Left ventricle myocardium inferior (tissue), 1 donor: ENCODE results near the gene RPS2. TPM values are rescaled to one million over a fixed set of nuclear protein-coding genes. Genes with fewer than 3 reads are reported as not detected.

Experiments
- DNase-seq: peaks from one replicate; pipeline ENCODE4 v3.0.0-alpha.2; 2020
- H3K27ac ChIP-seq: fragments of 200-600 bp; replicated peaks from 2 replicates; pipeline ENCODE4 v1.8.0; 2021
- H3K27me3 ChIP-seq: fragments of 200-600 bp; 2 replicates; pipeline ENCODE4 v1.8.0; 2021; ENCODE audit warnings: low read depth
- H3K36me3 ChIP-seq: fragments of 200-600 bp; 2 replicates; pipeline ENCODE4 v1.8.0; 2021
- H3K4me1 ChIP-seq: fragments of 200-600 bp; 2 replicates; pipeline ENCODE4 v1.8.0; 2021
- H3K4me3 ChIP-seq: fragments of 200-600 bp; 2 replicates; pipeline ENCODE4 v1.8.0; 2021; ENCODE audit warnings: mild to moderate bottlenecking, moderate library complexity
- H3K9me3 ChIP-seq: fragments of 200-600 bp; replicated peaks from 2 replicates; pipeline ENCODE4 v1.8.0; 2021
- intact Hi-C: fragments of 100-400 bp; cut with micrococcal nuclease; formaldehyde crosslinking; loops from one replicate; pipeline ENCODE4 v1.11.0; 2022
- total RNA-seq: library from RNA; stranded (reverse); fragmentation: NEBNext Ultra II Directional; extraction: Animal tissue kit (Norgen Biotek cat#: 25700); gene quantifications from one replicate; pipeline ENCODE4 v1.2.1, GENCODE V29; 2021
- TF ChIP-seq, protein P1 (sequence below): fragments of 200-600 bp; IDR thresholded peaks from 2 replicates; pipeline ENCODE4 v1.8.0; 2021; ENCODE audit warnings: antibody characterized with exemption, mild to moderate bottlenecking, borderline replicate concordance
- donor health status: DM: no; HTN: yes; CAD: no; lungs with severe emphysema.

RPS2 gene
- total RNA-seq, 1 donor from 2014 or later, result 753 TPM

DNA sequence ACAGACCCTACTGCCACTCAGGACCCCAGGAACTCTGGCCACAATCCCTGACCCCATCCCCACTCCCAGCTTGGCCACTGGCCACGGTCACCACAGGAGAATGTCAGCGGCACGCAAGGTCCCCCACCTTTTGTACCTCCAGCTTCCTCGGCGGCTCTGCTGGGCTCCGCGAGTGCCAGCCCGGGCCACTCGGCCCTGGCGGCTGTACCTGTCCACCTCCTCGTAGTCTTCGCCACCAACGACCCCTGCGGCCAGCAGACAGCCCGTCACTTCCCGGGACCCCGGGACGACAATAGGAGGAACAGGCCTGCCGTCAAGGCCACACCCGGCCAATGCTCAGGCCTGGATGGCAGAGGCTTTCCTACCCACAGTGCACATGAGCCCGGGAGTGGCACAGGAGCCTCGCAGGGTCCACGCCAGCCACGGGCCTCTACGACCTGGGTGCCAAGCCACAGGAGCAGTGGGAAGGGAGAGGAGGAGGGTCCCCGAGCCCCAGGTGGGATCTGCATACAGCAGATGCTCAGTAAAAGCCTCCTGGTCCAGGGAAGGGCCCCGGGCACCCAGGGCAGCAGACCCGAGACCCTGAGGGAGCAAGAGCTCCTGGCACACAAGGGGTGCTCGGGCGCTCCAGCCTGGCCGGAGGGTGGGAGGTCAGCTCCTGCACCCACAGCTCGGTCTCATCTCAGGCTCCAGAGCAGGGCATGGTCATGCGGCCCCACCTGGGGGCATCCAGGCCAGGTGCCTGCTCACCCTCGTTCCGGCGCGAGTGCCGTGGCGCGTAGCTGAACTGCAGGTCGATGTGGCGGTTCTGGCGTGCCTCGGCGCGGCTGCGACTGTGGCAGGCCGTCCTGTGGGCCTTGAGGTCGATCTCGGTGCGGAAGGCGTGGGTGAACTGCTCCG is 37.1 kb upstream of the RPS2 start:
- no peak overlapping the region for H3K4me3 ChIP-seq
- H3K36me3 ChIP-seq, result peaks cover 64% of the 10 kb centered on the region
- intact Hi-C loops, result no loop called here
- peaks cover 37% of the 10 kb centered on the region for H3K4me1 ChIP-seq
- TF ChIP-seq, protein P1, sequence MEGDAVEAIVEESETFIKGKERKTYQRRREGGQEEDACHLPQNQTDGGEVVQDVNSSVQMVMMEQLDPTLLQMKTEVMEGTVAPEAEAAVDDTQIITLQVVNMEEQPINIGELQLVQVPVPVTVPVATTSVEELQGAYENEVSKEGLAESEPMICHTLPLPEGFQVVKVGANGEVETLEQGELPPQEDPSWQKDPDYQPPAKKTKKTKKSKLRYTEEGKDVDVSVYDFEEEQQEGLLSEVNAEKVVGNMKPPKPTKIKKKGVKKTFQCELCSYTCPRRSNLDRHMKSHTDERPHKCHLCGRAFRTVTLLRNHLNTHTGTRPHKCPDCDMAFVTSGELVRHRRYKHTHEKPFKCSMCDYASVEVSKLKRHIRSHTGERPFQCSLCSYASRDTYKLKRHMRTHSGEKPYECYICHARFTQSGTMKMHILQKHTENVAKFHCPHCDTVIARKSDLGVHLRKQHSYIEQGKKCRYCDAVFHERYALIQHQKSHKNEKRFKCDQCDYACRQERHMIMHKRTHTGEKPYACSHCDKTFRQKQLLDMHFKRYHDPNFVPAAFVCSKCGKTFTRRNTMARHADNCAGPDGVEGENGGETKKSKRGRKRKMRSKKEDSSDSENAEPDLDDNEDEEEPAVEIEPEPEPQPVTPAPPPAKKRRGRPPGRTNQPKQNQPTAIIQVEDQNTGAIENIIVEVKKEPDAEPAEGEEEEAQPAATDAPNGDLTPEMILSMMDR, result no peak
- H3K27ac ChIP-seq, result no peak overlapping the region
- H3K9me3 ChIP-seq, result no peaks in the 10 kb centered on the region
- DNase-seq, result no peak
- no peaks in the 10 kb centered on the region for H3K27me3 ChIP-seq

DNA sequence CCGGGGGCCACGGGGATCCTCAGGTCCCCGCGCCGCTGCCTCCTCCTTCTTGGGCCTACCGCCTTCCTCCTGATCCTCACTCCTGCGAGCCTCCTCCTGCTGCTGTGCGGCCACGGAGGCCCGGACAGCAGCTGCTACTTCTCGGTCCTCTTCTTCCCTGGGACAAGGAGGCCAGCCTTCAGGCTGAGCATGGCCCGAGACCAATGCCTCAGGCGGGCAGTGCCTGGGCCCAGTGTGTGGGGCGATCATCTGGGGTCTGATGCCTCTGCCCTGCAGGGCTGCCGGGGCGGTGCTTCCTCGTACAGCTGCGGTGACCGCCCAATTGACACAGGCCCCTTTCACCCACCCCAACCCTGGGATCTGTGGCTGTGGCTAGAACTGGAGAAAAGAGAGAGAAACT is 36.4 kb upstream of the RPS2 start:
- Histone ChIP-seq H3K27ac (no peak overlapping the region), H3K36me3 (peaks cover 65% of the 10 kb centered on the region), H3K9me3 (no peaks in the 10 kb centered on the region), H3K27me3 (no peaks in the 10 kb centered on the region), H3K4me1 (peaks cover 31% of the 10 kb centered on the region), H3K4me3 (no peak overlapping the region)
- TF ChIP-seq, protein P1, result no peak
- intact Hi-C loops, result no loop called here
- no peak for DNase-seq

DNA sequence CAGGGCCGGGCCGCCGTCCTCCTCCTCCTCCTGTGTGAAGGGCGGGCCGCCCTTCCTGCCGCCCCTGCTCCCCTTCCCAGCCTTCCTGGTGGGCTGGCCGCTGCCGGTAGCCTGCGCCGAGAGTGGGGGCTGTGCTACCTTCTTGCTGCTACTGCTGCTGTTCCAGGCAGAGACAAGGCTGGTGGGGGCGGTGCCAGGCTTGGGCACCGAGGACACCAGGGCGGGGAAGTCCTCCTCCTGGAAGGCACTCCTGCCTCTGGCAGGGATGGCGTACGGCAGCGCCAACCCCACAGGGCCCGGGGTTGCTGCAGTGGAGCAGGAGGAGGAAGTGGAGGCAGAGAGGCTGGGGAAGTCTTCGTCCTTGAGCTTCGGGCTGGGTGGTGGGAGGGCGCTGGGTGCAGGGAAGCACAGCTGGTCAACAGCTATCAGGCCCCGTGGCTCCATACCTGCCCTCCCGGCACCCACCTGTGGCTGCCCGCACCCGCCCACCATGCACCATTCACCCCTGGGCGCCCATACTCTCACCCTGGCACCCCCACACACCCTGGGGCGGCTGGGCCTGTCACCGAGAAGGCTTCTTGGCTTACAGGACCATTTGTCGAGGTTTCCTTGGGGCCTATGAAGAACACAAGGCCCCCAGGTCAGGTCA is 35.4 kb upstream of the RPS2 start:
- no peak overlapping the region for H3K27ac ChIP-seq
- intact Hi-C loops, result no loop called here
- TF ChIP-seq, protein P1, result no peak
- no peaks in the 10 kb centered on the region for H3K27me3 ChIP-seq
- no peak overlapping the region for H3K4me3 ChIP-seq
- DNase-seq, result no peak
- peaks cover 65% of the 10 kb centered on the region for H3K36me3 ChIP-seq
- no peaks in the 10 kb centered on the region for H3K9me3 ChIP-seq
- H3K4me1 ChIP-seq, result peaks cover 20% of the 10 kb centered on the region

DNA sequence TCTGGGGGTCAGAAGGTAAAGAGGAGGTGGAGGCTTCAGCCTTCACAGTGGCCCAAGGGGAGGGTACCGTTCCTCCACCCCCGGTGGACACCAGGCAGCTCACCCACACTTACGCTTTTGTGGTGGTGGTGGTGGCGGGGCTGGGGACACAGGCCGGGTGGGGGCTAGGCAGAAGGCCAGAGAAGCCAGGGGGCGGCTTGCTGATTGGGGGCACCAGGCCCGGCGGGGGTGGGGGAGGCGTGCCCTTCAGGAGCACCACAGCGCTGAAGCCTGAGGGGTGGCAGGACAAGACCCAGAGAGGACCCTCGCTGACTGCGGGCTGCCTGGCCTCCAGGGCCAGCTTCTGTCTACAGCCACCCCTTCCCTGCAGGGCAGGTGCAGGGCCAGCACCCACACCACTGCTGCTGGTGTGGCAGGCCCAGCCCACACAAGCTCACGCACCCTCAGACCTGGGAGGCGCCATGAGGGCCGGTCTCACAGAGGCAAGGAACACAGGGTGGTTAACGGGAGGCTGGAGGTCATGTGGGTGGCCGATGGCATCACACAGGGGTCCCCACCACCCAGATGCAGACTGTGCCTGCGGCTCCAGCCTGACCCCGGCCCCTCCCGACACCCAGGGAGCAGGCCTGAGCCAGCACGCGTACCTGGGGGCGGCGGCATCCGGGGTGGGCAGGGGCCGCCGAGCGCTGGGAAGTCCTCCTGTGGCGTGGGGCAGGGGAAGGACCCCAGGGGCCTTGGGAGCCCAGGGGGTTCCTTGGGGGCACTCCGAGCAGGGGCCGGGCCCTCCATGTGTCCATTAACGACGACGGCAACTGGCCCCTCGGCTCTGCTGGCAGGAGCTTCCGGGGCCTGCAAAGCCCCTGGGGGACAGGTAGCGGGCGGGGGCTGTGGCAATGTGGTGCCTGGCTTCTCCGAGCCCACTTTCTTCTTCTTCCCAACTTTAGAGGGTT is 34.5 kb upstream of the RPS2 start:
- Histone ChIP-seq H3K4me3 (no peak overlapping the region), H3K4me1 (peaks cover 11% of the 10 kb centered on the region), H3K36me3 (peaks cover 65% of the 10 kb centered on the region), H3K27ac (no peak overlapping the region), H3K9me3 (no peaks in the 10 kb centered on the region), H3K27me3 (no peaks in the 10 kb centered on the region)
- TF ChIP-seq, protein P1, result no peak
- intact Hi-C loops, result no loop called here
- DNase-seq, result no peak

DNA sequence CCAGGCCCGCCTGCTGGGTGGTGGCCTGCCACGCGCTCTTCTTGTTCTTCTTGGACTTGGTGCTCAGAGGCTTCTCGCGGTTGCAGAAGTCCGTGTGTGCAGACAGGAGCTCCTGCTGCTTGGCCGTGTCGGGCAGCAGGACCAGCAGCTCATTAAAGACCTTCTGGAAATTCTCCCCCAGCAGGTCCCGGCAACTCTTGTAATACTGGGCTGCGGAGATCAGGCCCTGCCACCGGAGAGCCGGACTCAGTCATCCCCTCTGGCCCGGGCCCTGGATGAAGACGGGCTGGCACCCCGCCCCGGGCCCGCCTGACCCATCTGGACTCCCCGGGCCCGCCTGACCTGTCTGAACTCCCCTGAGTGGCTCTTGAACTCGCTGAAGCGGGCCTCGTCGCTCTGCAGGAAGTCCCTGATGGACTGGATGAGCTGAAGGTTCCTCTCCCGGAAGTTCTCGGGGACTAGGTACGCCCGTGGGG is 33.8 kb upstream of the RPS2 start:
- TF ChIP-seq, protein P1, result no peak
- DNase-seq, result no peak
- peaks cover 64% of the 10 kb centered on the region for H3K36me3 ChIP-seq

More for the DNA sequence above, 33.8 kb upstream of the RPS2 start:
- Histone ChIP-seq H3K4me3 (no peak overlapping the region), H3K27me3 (no peaks in the 10 kb centered on the region), H3K27ac (no peak overlapping the region), H3K9me3 (no peaks in the 10 kb centered on the region), H3K4me1 (peaks cover 4% of the 10 kb centered on the region)
- intact Hi-C loops, result no loop called here
